ENCODE data around the gene TMOD3. TPM values are rescaled to one million over a fixed set of nuclear protein-coding genes. Genes with fewer than 3 reads are reported as not detected.

The TMOD3 gene
- total RNA-seq, 1 donor from 2014 or later = 80.3 TPM

DNA sequence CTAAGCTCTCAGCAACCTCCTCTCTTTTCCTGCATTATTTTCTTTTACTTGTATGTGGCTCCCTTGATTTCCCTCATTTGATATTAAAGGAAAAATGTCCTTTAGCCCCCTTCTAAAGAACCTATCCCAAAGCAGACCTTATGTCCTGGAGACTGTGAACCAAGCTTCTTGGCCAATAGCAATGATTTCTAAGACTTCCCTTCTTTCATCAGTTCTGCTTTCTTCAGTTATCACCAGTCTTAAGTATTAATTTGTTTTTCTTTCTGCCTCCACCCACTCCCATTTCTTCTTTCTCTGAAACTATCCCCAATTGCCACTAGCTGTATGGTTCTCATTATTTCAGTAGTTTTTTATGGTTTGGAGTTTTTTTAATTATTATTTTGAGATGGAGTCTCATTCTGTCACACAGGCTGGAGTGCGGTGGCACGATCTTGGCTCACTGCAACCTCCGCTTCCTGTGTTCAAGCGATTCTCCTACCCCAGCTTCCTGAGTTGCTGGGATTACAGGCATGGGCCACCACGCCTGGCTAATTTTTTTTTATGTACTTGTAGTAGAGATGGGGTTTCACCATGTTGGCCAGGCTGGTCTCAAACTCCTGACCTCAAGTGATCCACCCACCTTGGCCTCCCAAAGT lies 12.1 kb downstream of the TMOD3 start:
- no peaks in the 10 kb centered on the region for H3K27me3 ChIP-seq (ENCODE audit: control insufficient read depth, insufficient read depth, low read length)
- no peak overlapping the region for H3K4me3 ChIP-seq (ENCODE audit: low read depth, low read length)
- TF ChIP-seq, protein P1, sequence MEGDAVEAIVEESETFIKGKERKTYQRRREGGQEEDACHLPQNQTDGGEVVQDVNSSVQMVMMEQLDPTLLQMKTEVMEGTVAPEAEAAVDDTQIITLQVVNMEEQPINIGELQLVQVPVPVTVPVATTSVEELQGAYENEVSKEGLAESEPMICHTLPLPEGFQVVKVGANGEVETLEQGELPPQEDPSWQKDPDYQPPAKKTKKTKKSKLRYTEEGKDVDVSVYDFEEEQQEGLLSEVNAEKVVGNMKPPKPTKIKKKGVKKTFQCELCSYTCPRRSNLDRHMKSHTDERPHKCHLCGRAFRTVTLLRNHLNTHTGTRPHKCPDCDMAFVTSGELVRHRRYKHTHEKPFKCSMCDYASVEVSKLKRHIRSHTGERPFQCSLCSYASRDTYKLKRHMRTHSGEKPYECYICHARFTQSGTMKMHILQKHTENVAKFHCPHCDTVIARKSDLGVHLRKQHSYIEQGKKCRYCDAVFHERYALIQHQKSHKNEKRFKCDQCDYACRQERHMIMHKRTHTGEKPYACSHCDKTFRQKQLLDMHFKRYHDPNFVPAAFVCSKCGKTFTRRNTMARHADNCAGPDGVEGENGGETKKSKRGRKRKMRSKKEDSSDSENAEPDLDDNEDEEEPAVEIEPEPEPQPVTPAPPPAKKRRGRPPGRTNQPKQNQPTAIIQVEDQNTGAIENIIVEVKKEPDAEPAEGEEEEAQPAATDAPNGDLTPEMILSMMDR (IDR thresholded peaks at IDR 0.05; ENCODE audit: insufficient read depth, low read length, severe bottlenecking) = no peak
- no peak for FAIRE-seq
- H3K36me3 ChIP-seq (ENCODE audit: control insufficient read depth, insufficient read depth, low read length) = no peaks in the 10 kb centered on the region
- no peak for DNase-seq (ENCODE audit: low read depth)

DNA sequence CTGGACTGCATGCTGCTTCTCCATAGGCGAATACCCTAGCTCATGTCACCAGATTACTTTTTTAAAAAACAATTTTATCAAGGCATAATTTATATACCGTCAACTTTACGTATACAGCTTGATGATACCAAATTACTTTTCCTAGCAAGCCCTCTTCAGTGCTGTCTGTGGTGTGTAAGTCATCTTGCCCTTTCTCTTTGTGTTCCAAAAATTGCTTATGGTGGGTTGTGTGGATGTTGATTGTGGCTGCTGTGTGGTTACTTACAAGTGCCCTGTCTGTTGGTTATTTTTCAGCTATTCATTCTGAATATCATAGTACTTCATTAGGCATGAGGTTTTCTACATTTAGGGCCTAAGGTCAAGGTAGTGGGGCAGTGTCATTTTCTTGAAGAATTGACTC lies 12.8 kb downstream of the TMOD3 start:
- Histone ChIP-seq H3K27me3 (ENCODE audit: control insufficient read depth, insufficient read depth, low read length) (no peaks in the 10 kb centered on the region), H3K36me3 (ENCODE audit: control insufficient read depth, insufficient read depth, low read length) (no peaks in the 10 kb centered on the region), H3K4me3 (ENCODE audit: low read depth, low read length) (no peak overlapping the region)
- no peak for DNase-seq (ENCODE audit: low read depth)
- TF ChIP-seq, protein P1 (IDR thresholded peaks at IDR 0.05; ENCODE audit: insufficient read depth, low read length, severe bottlenecking) = no peak
- no peak for FAIRE-seq

DNA sequence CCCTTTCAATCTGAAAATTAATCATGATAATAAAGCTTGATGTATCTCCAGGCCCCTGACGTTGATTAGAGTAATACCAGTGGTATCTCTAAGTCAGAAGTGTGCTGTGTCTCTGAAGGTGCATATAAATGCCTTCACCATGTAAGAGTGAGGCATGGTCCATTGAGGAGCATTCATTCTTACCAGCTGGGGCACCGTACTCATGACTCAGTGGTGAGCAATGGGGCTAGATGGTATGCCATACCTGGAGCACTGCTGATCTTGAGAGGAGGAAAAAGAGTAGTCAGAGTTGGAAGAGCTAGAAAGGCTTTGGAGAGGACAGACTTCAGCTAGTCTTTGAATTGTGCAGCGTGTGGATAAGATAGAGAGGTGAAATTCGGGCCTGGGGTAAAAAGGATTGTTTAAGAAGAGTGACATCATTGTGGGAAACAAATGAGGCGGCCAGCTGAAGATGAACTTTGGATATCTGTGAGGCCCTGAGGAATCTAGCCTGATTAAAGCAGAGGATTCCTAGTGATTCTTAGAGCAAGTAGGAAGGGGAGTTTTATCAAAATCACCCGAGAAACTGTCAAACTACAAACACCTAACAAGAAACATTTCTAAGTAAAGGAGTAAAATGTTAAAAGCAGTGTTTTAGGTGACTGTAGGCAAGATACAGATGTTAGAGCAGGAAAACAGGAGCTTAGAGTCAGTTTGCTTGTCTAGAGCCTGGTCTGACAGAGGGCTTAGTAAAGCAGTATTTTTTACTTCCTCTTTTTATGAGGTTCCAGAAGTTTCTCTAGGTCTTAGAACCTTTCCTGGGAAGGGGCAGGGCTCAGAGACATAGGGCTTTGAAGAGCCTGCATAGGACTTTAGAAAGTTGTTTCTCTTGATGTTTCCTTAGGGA lies 13.6 kb downstream of the TMOD3 start:
- H3K36me3 ChIP-seq (ENCODE audit: control insufficient read depth, insufficient read depth, low read length) = no peaks in the 10 kb centered on the region
- DNase-seq (ENCODE audit: low read depth) (peak; percentile 95), FAIRE-seq (no peak)
- no peaks in the 10 kb centered on the region for H3K27me3 ChIP-seq (ENCODE audit: control insufficient read depth, insufficient read depth, low read length)
- TF ChIP-seq, protein P1 (IDR thresholded peaks at IDR 0.05; ENCODE audit: insufficient read depth, low read length, severe bottlenecking) = no peak
- H3K4me3 ChIP-seq (ENCODE audit: low read depth, low read length) = no peak overlapping the region

DNA sequence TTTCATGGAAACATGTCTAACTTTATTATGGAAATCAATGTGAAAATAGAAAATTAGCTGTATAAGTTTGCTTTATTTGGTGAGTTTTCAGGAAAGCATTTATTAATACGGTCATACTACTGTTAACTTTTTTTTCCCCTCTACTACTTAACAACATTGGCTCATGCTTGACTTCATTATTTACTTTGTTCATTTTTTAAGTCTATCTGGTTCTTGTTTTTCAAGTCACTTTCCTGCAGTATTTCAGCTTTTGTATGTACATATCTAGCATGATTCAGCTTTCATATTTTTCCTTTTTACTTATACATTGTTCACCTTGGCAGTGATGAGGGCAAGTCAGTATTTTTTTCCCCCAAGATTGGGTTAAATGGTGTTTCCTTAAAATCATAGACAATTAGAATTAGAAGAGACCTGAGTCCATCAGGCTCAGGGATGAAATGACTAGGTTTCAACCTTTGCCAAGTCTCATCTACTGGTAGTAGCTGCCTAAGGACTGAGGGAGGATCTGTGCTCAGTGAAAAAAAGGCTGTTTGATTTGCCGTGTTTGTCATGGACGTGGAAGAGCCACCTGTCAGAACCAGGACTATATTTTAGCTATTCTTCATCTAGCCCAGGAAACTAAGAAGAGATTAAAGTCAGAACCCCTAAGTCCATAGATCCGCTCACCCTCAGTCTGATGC lies 15.4 kb downstream of the TMOD3 start:
- DNase-seq (ENCODE audit: low read depth) = peak; percentile 41
- FAIRE-seq = no peak
- Histone ChIP-seq H3K36me3 (ENCODE audit: control insufficient read depth, insufficient read depth, low read length) (no peaks in the 10 kb centered on the region), H3K4me3 (ENCODE audit: low read depth, low read length) (no peak overlapping the region), H3K27me3 (ENCODE audit: control insufficient read depth, insufficient read depth, low read length) (no peaks in the 10 kb centered on the region)
- TF ChIP-seq, protein P1 (IDR thresholded peaks at IDR 0.05; ENCODE audit: insufficient read depth, low read length, severe bottlenecking) = no peak

DNA sequence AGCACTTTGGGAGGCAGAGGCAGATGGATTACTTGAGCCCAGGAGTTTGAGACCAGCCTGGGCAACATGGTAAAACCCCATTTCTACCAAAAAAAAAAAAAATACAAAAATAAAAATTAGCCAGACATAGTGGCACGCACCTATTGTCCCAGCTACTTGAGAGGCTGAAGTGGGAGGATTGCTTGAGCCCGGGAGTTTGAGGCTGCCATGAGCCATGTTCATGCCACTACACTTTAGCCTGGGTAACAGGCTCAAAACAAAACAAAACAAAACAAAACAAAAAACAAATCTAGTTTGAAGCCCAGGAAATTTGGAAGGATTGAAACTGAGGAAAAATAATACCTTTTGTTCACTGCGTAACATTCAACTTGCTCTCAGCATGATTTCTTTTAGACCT lies 16.6 kb downstream of the TMOD3 start:
- DNase-seq (ENCODE audit: low read depth) (no peak), FAIRE-seq (no peak)
- Histone ChIP-seq H3K36me3 (ENCODE audit: control insufficient read depth, insufficient read depth, low read length) (no peaks in the 10 kb centered on the region), H3K4me3 (ENCODE audit: low read depth, low read length) (no peak overlapping the region), H3K27me3 (ENCODE audit: control insufficient read depth, insufficient read depth, low read length) (no peaks in the 10 kb centered on the region)
- TF ChIP-seq, protein P1 (IDR thresholded peaks at IDR 0.05; ENCODE audit: insufficient read depth, low read length, severe bottlenecking) = no peak
